ENCODE data around the gene MS4A7.

Gene MS4A7, protein sequence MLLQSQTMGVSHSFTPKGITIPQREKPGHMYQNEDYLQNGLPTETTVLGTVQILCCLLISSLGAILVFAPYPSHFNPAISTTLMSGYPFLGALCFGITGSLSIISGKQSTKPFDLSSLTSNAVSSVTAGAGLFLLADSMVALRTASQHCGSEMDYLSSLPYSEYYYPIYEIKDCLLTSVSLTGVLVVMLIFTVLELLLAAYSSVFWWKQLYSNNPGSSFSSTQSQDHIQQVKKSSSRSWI

DNA sequence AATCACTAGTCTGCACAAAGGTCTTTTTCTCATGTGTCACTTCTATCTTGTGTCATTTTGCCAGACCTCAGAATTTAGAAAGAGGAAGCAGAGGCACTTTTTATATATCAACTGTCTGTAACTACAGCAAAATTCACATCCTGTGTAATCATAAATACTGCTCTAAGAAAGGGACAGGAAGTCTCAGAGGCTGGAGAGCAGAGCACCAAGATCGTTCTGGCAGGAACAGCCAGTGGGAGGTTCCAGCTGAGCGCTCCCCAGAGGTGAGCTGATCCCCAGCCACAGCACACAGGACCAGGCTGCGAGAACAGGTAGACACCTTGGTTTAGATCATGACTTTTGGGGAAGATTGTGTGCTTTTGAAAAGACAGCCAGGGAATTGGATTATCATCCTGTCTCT is at the start of gene MS4A7:
TSS of gene MS4A7 (plus strand) at position 179 of the 400 bp plus-strand sequence. CDS start 4,610 bp downstream, outside the sequence.
- Histone ChIP-seq H3K9ac (ENCODE audit: low read depth, low read length) (no peak within 1 kb of the TSS), H3K4me1 (ENCODE audit: insufficient read depth, low read length) (no peaks in the 10 kb centered on the region), H3K9me3 (ENCODE audit: control insufficient read depth, insufficient read depth, low read length) (no peaks in the 10 kb centered on the region), H3K36me3 (ENCODE audit: insufficient read depth, low read length) (no peaks in the 10 kb centered on the region)

DNA sequence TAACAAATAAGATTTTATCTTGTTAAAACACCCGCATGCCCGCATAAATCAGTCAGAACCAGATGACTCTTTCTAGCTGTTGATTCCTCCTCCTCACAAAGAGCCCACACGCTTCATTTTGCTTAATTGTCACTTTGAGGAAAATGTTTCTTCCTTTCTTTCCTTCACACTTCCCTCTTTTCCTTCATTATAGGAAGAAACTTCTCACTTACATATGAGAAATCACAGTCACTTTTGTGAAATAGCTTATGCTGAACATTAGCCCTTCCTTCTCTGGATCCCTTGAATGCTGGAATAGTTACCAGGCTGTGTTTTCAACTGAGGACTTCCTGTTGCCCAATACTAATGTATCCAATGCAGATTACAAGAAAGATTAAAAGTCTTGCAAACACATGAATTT is 45.5 kb upstream of the MS4A7 start:
- no peak overlapping the region for H3K9ac ChIP-seq (ENCODE audit: low read depth, low read length)
- H3K9me3 ChIP-seq (ENCODE audit: control insufficient read depth, insufficient read depth, low read length) = no peaks in the 10 kb centered on the region
- H3K36me3 ChIP-seq (ENCODE audit: insufficient read depth, low read length) = no peaks in the 10 kb centered on the region
- no peaks in the 10 kb centered on the region for H3K4me1 ChIP-seq (ENCODE audit: insufficient read depth, low read length)

DNA sequence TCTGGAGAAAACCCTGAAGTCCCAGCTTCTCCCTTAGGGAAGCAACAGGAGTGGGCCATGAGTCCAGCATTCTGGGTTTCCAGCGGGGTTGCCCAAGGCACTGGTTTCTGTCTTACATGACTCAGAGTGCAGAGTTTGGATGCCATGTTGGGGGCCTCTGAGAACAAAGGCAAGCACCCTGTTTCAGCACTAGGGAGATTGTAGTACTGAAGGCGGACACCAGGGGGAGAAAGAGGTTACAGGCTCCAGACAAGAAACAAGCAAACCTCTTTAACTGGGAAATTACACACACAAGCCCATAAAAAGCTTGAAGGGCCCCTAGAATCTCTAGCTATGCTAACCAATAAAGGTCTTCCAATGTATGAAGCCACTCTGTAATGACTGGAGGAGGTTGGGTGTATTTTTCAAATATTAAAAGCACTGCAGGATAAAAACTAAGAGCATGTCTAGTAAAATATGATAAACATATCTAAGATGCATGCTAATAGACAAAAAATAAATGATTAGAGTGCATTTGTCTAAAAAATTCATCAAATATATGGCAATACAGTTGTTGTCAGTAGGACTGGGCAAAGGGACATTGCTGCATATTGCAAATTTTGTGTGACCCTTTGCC is 44.2 kb upstream of the MS4A7 start:
- Histone ChIP-seq H3K36me3 (ENCODE audit: insufficient read depth, low read length) (no peaks in the 10 kb centered on the region), H3K9me3 (ENCODE audit: control insufficient read depth, insufficient read depth, low read length) (no peaks in the 10 kb centered on the region), H3K9ac (ENCODE audit: low read depth, low read length) (no peak overlapping the region), H3K4me1 (ENCODE audit: insufficient read depth, low read length) (no peaks in the 10 kb centered on the region)

DNA sequence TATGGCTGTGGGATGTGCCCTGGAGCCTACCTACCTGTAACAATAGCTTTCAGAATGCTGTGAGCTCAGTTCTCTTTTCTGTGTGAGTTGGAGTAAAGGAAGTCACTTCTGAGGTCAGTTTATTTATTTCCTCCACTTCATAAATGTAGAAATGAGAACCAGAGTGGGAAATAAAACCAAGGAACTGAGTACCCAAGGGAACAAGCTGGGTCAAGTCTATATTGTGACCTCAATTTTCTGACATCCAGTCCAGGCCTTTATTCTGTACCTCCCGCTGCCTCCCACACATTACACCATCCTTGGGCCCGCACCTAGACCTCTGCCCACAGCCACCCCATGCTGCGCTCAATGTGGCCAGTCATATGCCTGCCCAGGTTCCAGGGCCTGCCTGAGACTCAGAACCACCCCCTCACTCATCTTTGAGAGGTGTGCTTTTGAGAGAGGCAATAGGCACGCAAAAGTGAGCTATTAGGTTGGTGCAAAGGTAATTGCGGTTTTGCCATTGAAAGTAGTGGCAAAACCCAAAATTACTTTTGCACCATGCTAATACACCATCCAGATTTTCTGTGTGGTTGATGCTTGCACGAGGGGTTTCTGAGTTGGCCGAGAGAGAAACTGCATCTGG is 41.5 kb upstream of the MS4A7 start:
- Histone ChIP-seq H3K4me1 (ENCODE audit: insufficient read depth, low read length) (no peaks in the 10 kb centered on the region), H3K9me3 (ENCODE audit: control insufficient read depth, insufficient read depth, low read length) (no peaks in the 10 kb centered on the region), H3K36me3 (ENCODE audit: insufficient read depth, low read length) (no peaks in the 10 kb centered on the region), H3K9ac (ENCODE audit: low read depth, low read length) (no peak overlapping the region)

DNA sequence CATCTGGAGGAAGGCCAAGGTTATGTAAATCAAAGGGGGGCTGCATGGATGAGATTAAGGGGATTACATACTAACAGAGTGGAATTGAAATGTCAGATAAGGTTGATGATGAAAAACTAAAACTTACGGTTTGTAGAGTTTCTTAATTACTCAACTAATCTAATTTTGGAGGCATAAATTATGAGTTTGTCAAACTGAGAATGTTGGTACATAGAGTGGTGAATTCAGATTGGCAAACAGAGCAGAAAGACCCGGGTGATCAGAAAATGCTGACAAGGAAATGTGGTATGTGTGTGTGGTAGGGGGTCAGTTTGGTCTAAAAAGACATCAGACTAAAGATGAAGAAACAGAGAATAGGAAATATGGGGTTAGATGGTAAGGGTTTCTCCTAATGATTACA is 40.3 kb upstream of the MS4A7 start:
- no peaks in the 10 kb centered on the region for H3K36me3 ChIP-seq (ENCODE audit: insufficient read depth, low read length)
- no peaks in the 10 kb centered on the region for H3K4me1 ChIP-seq (ENCODE audit: insufficient read depth, low read length)
- H3K9me3 ChIP-seq (ENCODE audit: control insufficient read depth, insufficient read depth, low read length) = no peaks in the 10 kb centered on the region
- H3K9ac ChIP-seq (ENCODE audit: low read depth, low read length) = no peak overlapping the region

DNA sequence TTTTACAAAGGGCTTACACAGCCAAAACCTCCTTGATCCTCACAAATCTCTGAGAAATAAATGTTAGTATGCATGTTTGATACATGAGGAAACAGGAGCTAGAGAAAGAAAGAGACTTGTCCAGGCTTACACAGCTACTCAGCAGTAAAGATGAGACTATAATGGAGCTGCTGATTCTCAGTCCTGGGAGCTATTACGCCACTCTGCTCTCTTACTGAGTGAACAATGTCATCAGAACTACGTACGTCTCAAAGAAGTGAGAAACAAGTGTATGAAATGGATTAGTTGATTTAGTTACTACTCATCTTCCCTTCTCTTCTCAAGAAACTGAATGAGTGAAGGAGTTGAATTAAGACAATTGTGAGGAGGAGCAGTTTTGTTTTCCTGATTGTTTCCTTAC is 39.0 kb upstream of the MS4A7 start:
- H3K9ac ChIP-seq (ENCODE audit: low read depth, low read length) = no peak overlapping the region
- no peaks in the 10 kb centered on the region for H3K36me3 ChIP-seq (ENCODE audit: insufficient read depth, low read length)
- no peaks in the 10 kb centered on the region for H3K9me3 ChIP-seq (ENCODE audit: control insufficient read depth, insufficient read depth, low read length)
- no peaks in the 10 kb centered on the region for H3K4me1 ChIP-seq (ENCODE audit: insufficient read depth, low read length)

DNA sequence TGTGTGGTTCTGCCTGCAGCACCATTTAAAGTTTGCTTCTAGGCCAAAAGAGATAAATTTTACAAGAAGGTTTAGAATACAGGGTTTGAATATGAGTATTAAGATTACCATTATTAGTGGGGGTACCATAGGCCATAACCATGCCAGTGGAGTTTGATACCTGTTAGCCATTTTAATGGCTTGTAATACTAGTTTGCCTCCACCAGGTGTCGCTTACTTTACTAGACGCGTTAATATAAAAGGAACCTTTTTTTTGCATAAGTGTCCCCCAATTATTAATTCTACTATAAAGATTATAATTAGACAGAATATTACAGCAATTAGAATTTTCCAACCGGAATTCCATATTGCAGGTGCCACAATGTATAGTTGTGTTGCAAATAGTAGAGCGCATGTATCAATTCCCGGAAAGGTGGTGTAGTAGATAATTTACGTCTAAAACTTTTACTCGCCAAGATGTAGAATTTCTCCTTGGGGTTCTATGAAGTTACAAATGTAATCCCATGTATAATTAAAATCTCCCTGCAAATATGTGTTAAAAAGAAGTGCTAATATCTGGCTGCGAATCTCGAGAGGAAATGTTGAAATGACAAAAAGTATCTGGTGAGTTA is 35.1 kb upstream of the MS4A7 start:
- Histone ChIP-seq H3K9ac (ENCODE audit: low read depth, low read length) (no peak overlapping the region), H3K9me3 (ENCODE audit: control insufficient read depth, insufficient read depth, low read length) (no peaks in the 10 kb centered on the region), H3K4me1 (ENCODE audit: insufficient read depth, low read length) (no peaks in the 10 kb centered on the region), H3K36me3 (ENCODE audit: insufficient read depth, low read length) (no peaks in the 10 kb centered on the region)

DNA sequence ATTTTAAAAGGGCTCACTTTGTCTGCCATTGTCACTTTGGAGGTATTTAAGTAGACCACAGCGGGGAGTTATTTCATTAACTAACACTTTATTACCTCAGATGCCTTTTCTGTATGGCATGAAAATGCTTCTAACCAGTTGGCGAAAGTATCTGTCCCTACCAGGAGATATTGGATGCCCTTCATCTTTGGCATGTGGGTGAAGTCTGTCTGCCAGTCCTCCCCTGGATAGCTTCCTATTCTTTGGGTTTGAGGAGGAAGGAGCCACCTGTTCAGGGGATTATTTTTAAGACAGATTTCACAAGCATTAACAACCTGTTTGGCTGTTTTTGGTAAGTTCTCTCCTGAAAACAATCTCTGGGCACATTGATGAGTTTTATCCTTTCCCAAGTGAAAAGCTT is 34.2 kb upstream of the MS4A7 start:
- Histone ChIP-seq H3K9me3 (ENCODE audit: control insufficient read depth, insufficient read depth, low read length) (no peaks in the 10 kb centered on the region), H3K36me3 (ENCODE audit: insufficient read depth, low read length) (no peaks in the 10 kb centered on the region), H3K9ac (ENCODE audit: low read depth, low read length) (no peak overlapping the region), H3K4me1 (ENCODE audit: insufficient read depth, low read length) (no peaks in the 10 kb centered on the region)

DNA sequence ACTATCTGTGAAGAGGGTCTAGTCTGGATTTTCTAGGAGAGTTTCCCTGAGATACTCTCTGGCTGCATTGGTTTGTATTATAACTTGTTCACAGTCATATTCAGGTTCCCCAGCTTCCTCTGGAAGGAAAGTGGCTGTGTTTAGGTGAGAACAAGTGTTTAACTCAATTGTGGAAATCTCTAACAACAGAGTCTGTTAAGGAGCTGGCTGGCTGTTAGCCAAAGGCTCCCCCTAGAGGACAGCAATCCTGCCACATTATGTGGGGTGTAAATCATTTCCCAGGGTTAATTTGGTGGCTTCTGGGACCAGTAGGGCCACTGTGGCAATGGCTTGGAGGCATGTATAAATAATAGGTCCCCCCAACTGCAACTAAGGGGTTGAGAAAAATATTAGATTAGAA is 32.8 kb upstream of the MS4A7 start:
- Histone ChIP-seq H3K9ac (ENCODE audit: low read depth, low read length) (no peak overlapping the region), H3K4me1 (ENCODE audit: insufficient read depth, low read length) (no peaks in the 10 kb centered on the region), H3K36me3 (ENCODE audit: insufficient read depth, low read length) (no peaks in the 10 kb centered on the region), H3K9me3 (ENCODE audit: control insufficient read depth, insufficient read depth, low read length) (no peaks in the 10 kb centered on the region)

DNA sequence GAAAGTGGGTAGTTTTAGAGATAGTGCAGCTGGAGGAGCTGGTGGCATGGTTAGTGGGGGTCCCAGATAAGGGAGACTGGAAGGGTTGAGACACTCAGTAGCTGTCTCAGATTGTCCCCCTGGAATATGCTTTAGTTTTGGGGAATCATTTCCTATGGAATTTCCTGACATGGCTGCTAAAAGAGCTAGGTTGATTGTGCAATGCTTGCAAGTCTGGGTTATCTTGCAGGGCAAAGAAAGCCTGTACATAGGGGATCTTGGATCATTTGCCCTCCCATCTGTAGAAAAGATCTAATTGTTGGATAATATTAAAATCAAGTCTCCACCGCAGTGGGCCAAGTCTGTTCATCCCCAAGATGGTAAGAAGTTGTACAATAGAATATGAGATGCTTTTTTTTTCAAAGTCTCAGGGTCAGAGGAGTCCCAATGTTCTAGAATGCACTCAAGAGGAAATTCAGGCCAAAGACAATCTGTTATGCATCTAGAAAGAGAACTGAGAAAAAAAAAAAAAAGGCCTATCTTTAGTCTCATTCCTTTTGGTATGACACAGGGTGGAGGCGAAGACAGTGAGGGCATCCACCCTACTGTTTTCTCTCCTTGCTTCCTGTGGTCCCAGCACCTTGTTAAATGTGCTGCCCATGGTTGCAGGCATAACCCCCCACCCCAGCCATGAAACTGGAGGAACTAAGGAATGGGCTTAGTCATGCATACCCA is 31.1 kb upstream of the MS4A7 start:
- H3K36me3 ChIP-seq (ENCODE audit: insufficient read depth, low read length) = no peaks in the 10 kb centered on the region
- no peaks in the 10 kb centered on the region for H3K4me1 ChIP-seq (ENCODE audit: insufficient read depth, low read length)
- H3K9ac ChIP-seq (ENCODE audit: low read depth, low read length) = no peak overlapping the region
- no peaks in the 10 kb centered on the region for H3K9me3 ChIP-seq (ENCODE audit: control insufficient read depth, insufficient read depth, low read length)

DNA sequence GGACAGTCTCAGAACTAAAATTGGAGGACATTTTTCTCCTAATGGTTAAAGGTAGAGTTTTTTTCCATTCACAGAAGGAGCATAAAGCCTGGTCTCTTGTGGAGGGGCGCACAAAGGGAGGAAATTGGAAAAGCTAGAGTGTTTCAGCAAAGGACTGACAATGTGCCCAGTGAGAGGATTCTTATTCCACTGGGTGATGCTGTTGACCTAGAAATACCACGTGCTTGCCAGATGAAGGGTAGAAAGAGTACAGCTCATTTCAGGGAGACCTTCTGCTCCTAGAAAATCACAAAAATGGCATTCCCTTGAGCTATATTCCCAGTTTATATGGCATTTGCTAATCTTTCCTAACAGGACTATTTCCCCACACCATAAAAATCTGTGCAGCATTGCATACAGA is 30.2 kb upstream of the MS4A7 start:
- Histone ChIP-seq H3K4me1 (ENCODE audit: insufficient read depth, low read length) (no peaks in the 10 kb centered on the region), H3K36me3 (ENCODE audit: insufficient read depth, low read length) (no peaks in the 10 kb centered on the region), H3K9ac (ENCODE audit: low read depth, low read length) (no peak overlapping the region), H3K9me3 (ENCODE audit: control insufficient read depth, insufficient read depth, low read length) (no peaks in the 10 kb centered on the region)

DNA sequence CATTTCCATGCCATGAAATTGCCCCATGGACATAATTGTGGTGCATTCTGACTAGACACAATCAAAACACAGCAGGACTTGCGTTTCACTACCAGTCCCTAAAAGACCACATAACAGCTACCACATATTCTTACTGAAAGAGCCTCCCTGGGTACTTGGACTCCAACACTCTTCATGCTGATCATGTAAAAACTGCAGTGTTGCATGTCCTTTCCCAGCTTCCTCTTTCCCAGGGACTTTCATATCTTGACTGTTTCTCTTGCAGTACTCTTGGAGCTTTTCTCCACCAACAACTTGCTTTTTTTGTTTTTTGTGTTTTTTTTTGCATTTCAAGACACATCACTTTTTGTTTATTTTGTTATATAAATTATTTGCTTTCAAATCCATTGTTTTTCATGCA is 28.3 kb upstream of the MS4A7 start:
- Histone ChIP-seq H3K9me3 (ENCODE audit: control insufficient read depth, insufficient read depth, low read length) (peaks cover 4% of the 10 kb centered on the region; the same call in 1 of the 2 replicates), H3K9ac (ENCODE audit: low read depth, low read length) (no peak overlapping the region), H3K36me3 (ENCODE audit: insufficient read depth, low read length) (no peaks in the 10 kb centered on the region), H3K4me1 (ENCODE audit: insufficient read depth, low read length) (no peaks in the 10 kb centered on the region)

DNA sequence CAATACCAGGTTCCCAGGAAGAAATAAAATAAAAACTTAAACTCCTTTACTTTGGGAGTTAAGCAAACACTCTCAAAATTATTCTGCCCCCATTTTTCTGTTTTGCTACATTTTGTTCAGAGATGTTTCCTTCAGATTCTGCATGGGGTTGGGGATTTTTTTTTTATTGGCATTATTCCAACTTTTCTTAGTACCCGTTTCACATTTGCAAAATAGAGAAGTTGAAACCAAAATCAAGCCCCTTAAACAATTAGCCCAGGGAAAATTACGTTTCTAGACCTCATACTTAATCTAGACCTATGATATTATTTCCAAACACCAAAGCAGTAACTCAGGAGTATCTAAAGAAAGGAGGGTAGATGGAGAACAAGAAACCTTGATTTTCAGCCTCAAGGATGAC is 20.6 kb upstream of the MS4A7 start:
- H3K9ac ChIP-seq (ENCODE audit: low read depth, low read length) = no peak overlapping the region
- peaks cover 18% of the 10 kb centered on the region for H3K9me3 ChIP-seq (ENCODE audit: control insufficient read depth, insufficient read depth, low read length)
- H3K36me3 ChIP-seq (ENCODE audit: insufficient read depth, low read length) = no peaks in the 10 kb centered on the region
- no peaks in the 10 kb centered on the region for H3K4me1 ChIP-seq (ENCODE audit: insufficient read depth, low read length)

DNA sequence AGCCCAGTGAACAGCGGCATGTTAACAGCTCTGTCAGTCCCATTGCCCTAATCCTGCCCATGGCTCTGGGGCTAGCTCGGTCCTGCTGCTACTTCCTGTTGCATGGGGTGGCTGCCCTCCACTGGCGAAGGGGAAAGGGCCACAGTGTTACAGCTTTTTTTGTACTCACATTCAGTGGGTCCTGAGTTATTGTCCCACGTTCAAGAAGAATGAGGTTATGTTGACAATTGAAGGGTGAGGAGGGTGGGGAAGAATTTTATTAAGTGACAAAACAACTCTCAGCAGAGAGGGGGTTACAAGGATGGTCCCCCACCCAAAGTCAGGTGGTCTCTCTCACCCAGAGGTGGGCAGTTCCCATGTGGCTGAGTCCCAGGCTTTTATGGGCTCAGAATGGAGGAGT is 17.7 kb upstream of the MS4A7 start:
- no peaks in the 10 kb centered on the region for H3K36me3 ChIP-seq (ENCODE audit: insufficient read depth, low read length)
- H3K9me3 ChIP-seq (ENCODE audit: control insufficient read depth, insufficient read depth, low read length) = peaks cover 13% of the 10 kb centered on the region
- H3K9ac ChIP-seq (ENCODE audit: low read depth, low read length) = no peak overlapping the region
- peaks cover 7% of the 10 kb centered on the region for H3K4me1 ChIP-seq (ENCODE audit: insufficient read depth, low read length)
